HG02852 (cell line): ENCODE data around the gene PTPRK.
"Not testable (repeated sequence)": the region's sequence is repeated elsewhere in the genome, so short reads cannot be mapped to it uniquely, and the experiment has no call there.

Source experiments
- ATAC-seq: cut with Tn5 transposase; IDR thresholded peaks from one replicate; pipeline ENCODE4 v1.9.1; 2021; ENCODE audit warnings: mild to moderate bottlenecking, moderate library complexity; ENCODE audit not compliant: unreplicated experiment

PTPRK gene

GRCh38 chr6:128491610-128492206 is 28.7 kb downstream of the PTPRK start:
- no peak for ATAC-seq

DNA sequence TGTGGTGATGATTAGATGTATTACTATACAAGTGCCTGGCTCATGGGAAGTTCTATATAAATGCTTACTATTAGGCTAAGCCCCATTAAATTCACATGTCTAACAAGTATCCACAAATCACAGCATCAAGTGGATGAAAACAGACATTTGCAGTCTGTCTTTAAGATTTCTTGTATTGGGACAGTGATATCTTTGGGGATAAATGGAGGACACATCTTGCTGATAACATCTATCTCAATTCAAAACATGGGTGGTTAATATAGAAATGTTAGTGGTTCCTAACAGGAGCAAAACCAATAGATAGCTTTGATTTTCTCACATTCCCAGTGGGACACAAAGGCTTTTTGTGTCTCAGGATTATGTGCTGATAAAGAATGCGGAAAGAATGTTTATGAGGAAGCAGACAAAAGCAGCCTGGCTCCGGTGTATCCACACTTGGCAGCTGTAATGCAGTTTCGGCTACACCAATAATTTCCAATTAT is 29.3 kb downstream of the PTPRK start:
- ATAC-seq, result no peak

DNA sequence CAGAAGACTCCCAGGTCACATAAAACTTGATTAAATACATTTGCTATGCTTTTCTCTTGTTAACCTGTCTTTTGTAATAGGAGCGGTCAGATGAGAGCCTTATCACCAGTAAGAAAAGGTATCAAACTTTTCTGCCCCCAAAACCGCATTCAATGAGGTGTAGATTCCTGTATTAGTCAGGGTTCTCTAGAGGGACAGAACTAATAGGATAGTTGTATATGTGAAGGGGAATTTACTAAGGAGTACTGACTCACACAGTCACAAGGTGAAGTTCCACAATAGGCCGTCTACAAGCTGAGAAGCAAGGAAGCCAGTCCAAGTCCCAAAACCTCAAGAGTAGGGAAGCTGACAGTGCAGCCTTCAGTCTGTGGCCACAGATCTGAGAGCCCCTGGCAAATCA is 32.7 kb downstream of the PTPRK start:
- no peak for ATAC-seq

DNA sequence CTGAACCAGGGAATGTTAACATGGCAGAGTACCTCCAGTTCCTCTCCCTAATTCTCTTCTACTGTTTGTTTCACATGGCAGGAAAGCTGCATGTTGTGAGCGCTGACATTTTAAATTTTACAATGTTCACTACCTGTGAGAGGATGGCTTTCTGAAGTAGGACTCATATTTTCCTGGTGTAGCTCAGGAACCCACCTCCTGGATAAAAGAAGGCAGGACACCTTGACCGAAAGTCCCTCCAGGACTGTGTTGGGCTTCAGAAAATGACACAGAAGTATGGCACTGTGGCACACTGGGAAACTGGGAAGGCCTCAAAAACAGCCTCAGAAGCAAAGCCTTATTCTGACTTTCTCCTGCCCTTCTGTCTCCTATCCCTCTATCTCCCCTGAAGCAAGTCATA is 33.3 kb downstream of the PTPRK start:
- ATAC-seq, result no peak

- ATAC-seq, result not testable (repeated sequence)
These were observed 33.8 kb downstream of the PTPRK start for GRCh38 chr6:128486580-128486979.

DNA sequence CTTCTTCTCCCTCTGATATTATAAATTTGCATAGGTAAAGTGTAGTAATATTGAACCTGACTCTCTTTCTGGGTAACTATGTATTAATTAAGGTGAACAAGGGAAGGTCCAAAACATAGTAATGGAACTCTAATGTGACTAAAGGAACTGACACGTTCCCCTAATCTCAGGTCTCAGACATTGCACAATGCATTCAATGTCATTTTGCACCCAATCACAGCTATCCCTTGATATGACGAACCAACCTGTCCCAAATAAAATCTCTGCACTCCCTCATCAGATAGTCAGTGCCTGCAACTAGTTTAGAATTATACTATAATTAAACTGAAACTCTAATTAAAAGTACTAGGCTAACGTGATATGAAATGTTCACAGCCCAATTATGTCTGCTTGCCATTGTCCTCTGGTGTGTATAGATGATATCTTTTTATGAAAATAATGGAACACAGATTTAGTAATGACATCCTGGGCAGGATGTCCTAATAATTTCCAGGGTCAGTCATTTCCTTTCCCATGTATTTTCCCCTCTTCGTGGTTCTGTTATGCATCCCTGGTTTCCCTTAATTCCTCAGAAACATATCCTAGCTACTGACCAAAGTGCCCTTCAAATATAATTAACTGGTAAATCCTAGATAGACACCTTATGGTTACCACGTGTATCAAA is 36.8 kb downstream of the PTPRK start:
- no peak for ATAC-seq

DNA sequence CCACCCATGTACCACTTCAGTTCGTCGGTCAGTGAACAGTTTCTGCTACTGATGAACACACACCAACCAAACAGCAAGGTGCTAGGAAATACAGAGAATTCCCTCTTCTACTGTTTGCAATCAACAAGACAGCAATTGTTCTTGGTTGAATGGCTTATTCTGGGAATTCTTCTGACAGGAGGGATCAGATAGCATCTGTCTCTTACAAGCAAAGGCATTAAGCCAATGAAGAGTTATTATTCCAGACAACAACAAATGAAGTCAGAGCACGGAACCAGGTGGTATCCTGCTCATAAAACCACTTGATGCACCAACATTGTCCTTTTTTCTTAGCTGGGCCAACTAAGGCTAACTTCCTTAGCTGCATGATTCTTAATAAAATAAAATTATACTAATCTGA is 37.8 kb downstream of the PTPRK start:
- no peak for ATAC-seq

DNA sequence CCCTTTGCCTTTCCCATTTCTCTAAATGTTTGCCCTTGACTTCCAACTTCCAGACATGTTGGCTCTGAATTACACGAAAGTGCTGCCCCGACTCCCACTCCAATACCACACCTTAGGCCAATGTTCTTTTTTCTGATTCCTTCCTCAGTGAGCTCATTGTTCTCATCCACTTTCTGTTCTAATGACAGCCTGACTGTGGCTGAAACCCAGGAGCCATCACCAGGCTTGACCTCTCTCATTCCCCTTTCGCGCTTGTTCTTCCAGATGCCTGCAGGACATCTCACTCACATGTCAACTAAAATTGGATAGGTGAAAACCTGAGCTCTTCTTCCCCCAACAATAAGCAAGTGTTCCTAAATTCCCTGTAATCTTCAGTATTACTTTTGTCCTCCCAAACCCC is 40.4 kb downstream of the PTPRK start:
- ATAC-seq, result no peak

DNA sequence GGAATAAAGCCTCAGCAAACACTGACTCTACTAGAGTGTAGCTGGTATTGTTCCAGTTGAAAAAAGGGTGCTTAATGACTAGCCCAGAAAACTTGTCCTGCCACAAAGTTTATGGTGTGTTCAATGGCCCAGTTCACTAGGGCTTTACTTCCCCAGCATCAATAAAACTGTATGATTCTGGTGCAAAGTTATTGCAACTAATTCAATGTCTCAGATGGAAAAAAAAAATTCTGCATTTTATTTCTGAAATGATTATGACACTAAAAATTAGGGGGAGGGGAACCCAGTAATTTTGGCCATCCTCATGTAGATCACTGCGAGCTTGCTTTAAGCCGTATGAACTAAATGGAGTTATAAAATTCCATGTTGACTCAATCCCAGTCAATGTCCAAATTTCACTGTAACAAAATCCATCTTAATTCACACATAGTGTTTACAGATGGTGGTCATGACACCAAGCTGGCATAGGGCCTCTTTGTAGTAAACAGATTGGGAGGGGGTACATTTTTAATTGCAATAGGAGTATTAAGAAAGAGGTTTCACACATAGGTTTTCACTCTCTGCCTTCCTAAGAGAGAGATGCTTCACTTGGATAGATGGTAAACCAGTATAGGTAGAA is 41.2 kb downstream of the PTPRK start:
- no peak for ATAC-seq

GRCh38 chr6:128478230-128479047 is 42.0 kb downstream of the PTPRK start:
- no peak for ATAC-seq

DNA sequence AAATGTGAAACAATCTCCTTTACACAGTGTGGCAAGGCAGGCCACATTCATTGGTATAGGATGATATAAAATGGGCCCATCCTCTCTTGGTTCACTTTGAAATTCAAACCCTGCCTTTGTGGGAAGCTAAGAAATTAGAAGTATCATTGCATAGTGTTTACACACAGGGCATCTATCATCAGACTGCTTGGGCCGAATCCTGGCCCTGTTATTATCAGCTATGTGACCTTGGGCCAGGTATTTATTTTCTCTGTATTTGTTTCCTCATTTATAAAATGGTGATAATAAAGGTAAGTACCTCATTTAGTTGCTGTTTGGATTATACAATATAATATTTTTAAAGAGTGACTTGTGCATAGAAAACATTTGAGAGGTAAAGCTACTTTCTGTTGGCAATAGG is 45.5 kb downstream of the PTPRK start:
- ATAC-seq, result no peak

- ATAC-seq, result no peak
These were observed 45.9 kb downstream of the PTPRK start for GRCh38 chr6:128474481-128474880.

DNA sequence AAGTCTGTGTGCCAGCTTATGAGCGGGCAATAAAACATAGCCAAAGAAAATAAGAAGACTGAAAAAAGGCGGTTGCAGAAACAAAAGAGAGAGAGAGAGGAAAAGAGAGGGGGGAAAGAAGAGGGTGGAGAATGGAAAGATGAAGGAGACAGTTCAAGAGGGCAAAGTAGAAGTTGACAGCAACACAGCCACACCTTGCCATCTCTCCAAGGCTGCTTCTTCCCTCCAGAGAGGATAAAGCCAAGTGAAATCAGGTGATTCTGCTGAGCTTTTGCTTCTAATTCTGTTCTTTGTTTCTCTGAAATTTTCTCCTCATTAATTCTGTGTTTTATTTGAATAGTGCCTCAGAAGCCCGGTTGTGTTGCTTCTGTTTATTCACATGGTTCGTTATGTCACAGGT is 48.5 kb downstream of the PTPRK start:
- no peak for ATAC-seq

- no peak for ATAC-seq
These were observed 54.7 kb downstream of the PTPRK start for GRCh38 chr6:128465368-128466343.

DNA sequence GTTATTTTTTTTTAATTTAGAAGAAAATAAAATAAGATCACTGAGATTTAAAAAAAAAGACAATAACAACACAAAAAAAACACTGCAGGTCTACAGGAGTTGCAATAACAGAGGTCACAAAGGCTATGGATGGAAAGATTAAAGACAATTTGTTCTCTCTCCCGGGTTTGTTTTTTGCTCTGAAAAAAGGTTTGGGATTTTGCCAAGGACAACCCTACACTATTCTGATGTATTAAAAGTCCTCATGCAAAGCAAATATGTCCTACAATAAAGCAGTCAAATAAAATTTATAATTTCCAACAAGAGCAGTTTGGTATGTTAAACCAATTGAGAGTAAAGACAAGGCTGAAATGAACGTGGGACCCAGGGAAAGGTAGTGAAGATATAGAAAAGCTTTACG is 55.6 kb downstream of the PTPRK start:
- no peak for ATAC-seq

- ATAC-seq, result no peak
These were observed 56.5 kb downstream of the PTPRK start for GRCh38 chr6:128463942-128464341.

- ATAC-seq, result no peak
These were observed 58.9 kb downstream of the PTPRK start for GRCh38 chr6:128461501-128461900.

DNA sequence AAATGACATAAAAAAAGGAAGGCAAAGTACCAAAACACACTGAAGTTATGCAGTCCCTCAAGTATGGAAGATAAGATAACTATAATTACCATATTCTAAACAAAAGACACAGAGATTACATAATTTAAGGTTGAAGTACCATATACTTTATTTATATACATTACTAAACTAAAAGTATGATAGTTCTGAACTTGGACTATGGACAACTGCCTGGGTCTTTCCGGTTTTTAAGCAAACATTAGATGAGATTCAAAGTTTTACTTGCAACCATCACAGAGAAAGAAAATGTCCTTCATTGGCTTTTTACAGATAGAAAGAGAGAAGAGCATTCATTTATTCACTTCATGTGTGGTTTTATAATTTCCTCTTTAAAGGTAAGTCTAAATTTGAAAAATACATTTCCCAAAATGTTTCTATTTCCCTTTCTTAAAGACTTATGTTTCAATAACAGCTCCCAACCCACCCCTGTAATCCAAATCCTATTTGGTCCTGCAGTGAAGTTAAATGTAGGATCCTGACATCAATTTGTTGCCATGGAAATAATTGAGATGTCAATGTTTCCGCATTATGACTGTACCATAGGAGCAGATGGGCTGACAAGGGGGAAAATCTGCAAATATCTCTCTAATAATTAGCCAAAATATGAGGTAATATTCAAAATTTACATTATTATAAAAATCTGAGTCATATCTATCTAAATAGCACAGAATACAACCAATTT is 63.7 kb downstream of the PTPRK start:
- no peak for ATAC-seq

GRCh38 chr6:128455959-128456358 is 64.4 kb downstream of the PTPRK start:
- no peak for ATAC-seq

DNA sequence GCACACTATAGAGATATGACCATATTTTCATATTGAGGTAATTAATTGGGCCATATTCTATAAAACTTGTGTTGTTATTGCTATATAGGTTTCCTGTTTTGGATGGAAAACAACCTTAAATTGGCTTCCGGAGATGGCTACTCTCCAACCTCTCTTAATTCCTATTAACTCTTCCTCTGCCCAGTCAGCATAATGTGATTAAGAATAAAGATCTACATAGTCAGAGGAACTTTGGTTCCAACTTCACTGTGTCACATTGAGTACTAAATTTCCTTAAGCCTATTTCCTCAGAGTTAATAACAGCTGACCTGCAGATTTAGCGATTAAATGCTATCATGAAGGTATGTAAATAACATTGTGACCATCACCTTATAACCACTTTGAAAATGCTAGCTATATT is 67.7 kb downstream of the PTPRK start:
- no peak for ATAC-seq
